ENCODE results near the gene PFN3. TPM values are rescaled to one million over a fixed set of nuclear protein-coding genes. Genes with fewer than 3 reads are reported as not detected.
A peak's percentile ranks its signal among the peaks of the same experiment; 100 is the strongest.

Gene PFN3
- total and polyA plus RNA-seq, 2 of the 4 experiments (the other 2 are of a cell fraction) = not detected

DNA sequence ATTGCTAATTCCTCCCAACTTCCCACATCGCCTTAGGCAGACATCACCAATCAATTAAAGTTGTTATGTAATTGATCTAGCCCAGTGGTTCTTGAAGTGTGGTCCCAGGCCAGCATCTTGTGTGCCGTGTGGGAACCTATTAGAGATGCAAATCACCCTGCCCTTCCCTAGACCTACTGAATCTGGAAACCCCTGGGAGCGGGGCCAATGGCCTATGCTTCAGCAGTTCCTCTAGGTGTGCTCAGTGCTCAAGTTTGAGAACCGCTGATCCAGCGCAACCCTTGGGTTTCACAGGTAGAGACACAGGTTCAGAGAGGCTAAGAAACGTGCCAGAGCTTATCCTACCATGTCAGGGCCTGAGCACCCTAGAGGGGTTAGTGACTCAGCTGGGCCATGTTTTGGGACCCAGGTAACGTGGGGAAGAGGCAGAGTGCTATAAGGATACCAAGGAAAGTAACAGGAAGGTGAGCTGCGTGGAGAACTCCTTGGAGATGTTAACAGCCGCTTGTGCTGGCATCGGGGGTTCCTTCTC lies 11.9 kb downstream of the PFN3 start:
- TF ChIP-seq RFX5 (IDR thresholded peaks at IDR 0.05; ENCODE audit: low read depth, low read length) = no peak
- no peak for TF ChIP-seq MAZ (IDR thresholded peaks at IDR 0.05; ENCODE audit: borderline replicate concordance, low read depth, low read length)
- no peak for TF ChIP-seq CHD1 (IDR thresholded peaks at IDR 0.05; ENCODE audit: low read depth, low read length)
- no peak for TF ChIP-seq MXI1 (IDR thresholded peaks at IDR 0.05; ENCODE audit: borderline replicate concordance, low read depth, low read length)
- TF ChIP-seq, protein P1, sequence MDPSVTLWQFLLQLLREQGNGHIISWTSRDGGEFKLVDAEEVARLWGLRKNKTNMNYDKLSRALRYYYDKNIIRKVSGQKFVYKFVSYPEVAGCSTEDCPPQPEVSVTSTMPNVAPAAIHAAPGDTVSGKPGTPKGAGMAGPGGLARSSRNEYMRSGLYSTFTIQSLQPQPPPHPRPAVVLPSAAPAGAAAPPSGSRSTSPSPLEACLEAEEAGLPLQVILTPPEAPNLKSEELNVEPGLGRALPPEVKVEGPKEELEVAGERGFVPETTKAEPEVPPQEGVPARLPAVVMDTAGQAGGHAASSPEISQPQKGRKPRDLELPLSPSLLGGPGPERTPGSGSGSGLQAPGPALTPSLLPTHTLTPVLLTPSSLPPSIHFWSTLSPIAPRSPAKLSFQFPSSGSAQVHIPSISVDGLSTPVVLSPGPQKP (IDR thresholded peaks at IDR 0.05; ENCODE audit: borderline replicate concordance, low read depth, low read length) = no peak
- no peak for TF ChIP-seq RCOR1 (IDR thresholded peaks at IDR 0.05; ENCODE audit: insufficient replicate concordance, low read length)
- no peak for TF ChIP-seq BHLHE40 (IDR thresholded peaks at IDR 0.05; ENCODE audit: low read depth, low read length)
- TF ChIP-seq CEBPB (IDR thresholded peaks at IDR 0.05; ENCODE audit: low read depth, low read length) = no peak
- peaks cover 16% of the 10 kb centered on the region for H3K4me1 ChIP-seq (ENCODE audit: control insufficient read depth, insufficient read depth, low read length)
- no peak overlapping the region for H3K4me3 ChIP-seq (ENCODE audit: insufficient read depth, low read depth, low read length)
- H3K18ac ChIP-seq (ENCODE audit: low read depth, low read length) = no peak overlapping the region
- no peak overlapping the region for H2BK20ac ChIP-seq (ENCODE audit: low read depth, low read length)
- intact Hi-C loops (cut with micrococcal nuclease) (no loop called here), in situ Hi-C loops (cut with MboI; ENCODE audit: low sequenced_read_pairs) (no loop called here), dilution Hi-C loops (cut with HindIII; ENCODE audit: low sequenced_read_pairs, unreplicated experiment) (no loop called here)
- ChIA-PET POLR2A (ENCODE audit: unreplicated experiment) (no interaction called here), CTCF (interaction anchor here (0.5 to 1.5 kb wide), 4 partner anchors 9 to 69 kb away, joined by 3 to 14 read pairs (median 6); no protein-coding TSS in a partner anchor)
- peaks cover 0 to 2% of the 10 kb centered on the region in 2 experiments; a peak in 1 of 4 replicates for H3K79me1 ChIP-seq (ENCODE audit: low read depth in 1 of 2, low read length in 2 of 2)
- no peak overlapping the region for H2BK120ac ChIP-seq (ENCODE audit: low read depth, low read length)
- H3K9ac ChIP-seq (ENCODE audit: low read depth, low read length) = no peak overlapping the region
- H2AK5ac ChIP-seq (ENCODE audit: low read depth, low read length) = peak overlapping the region; percentile 37
- peaks cover 27% of the 10 kb centered on the region for H3K27me3 ChIP-seq (ENCODE audit: control insufficient read depth, insufficient read depth, low read length)
- ATAC-seq (ENCODE audit: low read depth) (no peak), DNase-seq (no peak)
- H3K36me3 ChIP-seq (ENCODE audit: control insufficient read depth, insufficient read depth, low read length) = no peaks in the 10 kb centered on the region
- H4K8ac ChIP-seq (ENCODE audit: low read depth in 2 of 2, low read length in 2 of 2) = no peak overlapping the region
- no peak overlapping the region for H3K23ac ChIP-seq (ENCODE audit: low read depth, low read length)
- peaks cover 19% of the 10 kb centered on the region for H4K20me1 ChIP-seq (ENCODE audit: insufficient read depth, low read length)
- H2BK15ac ChIP-seq (ENCODE audit: low read depth, low read length) = no peak overlapping the region
- H2AK9ac ChIP-seq (replicated peaks; ENCODE audit: low read depth, low read length, poor library complexity) = no peak overlapping the region
- no peaks in the 10 kb centered on the region for H3K9me3 ChIP-seq (ENCODE audit: control insufficient read depth, insufficient read depth, low read length)
- H3K9me1 ChIP-seq (ENCODE audit: insufficient read depth, low read length) = peaks cover 13% of the 10 kb centered on the region
- BruUV-seq (replicated peaks) = no TSS peak
- H3K4me2 ChIP-seq (ENCODE audit: low read depth, low read length) = no peak overlapping the region
- H3K56ac ChIP-seq (ENCODE audit: extremely low read depth, insufficient read depth, low read length) = no peak overlapping the region
- 0 out of 2 replicates have a peak overlapping the region, but pooled peaks have one; percentile 28 for H3K14ac ChIP-seq (replicated peaks; ENCODE audit: low read depth, low read length)
- H2BK5ac ChIP-seq (ENCODE audit: low read depth, low read length, poor library complexity, severe bottlenecking) = no peak overlapping the region
- no peak overlapping the region for H2AFZ ChIP-seq (replicated peaks; ENCODE audit: low read length, poor library complexity)
- H3K27ac ChIP-seq (ENCODE audit: insufficient read depth, low read length) = no peak overlapping the region
- no peak overlapping the region for H3K4ac ChIP-seq (ENCODE audit: low read depth, low read length)
- H4K91ac ChIP-seq (ENCODE audit: insufficient read depth, low read depth, low read length) = no peak overlapping the region
- H4K5ac ChIP-seq (ENCODE audit: low read depth, low read length) = no peak overlapping the region
- WGBS, 2 experiments (ENCODE audit: extremely low coverage in 2 of 2, insufficient read length in 1 of 2) = 91% methylated on average over 6 of the region's 10 CpGs; no CpG with 5 or more reads in 1 of the 2 experiments

Data from IMR-90 (cell line).